Coronary artery (tissue), 2 donors: ENCODE measurements around the gene REC114.
"Not testable (repeated sequence)": the region's sequence is repeated elsewhere in the genome, so short reads cannot be mapped to it uniquely, and the experiment has no call there.

Source experiments
- DNase-seq: peaks from one replicate; pipeline ENCODE4 v3.0.0-alpha.2; 2017; ENCODE audit warnings: low spot score
- H3K27ac ChIP-seq, 2 donors: fragments of 200-600 bp; sonication (generic); one replicate each; pipeline ENCODE4 v1.5.1; 2016 to 2019
- H3K4me3 ChIP-seq: fragments of 200-600 bp; sonication (generic); 2 replicates; pipeline ENCODE4 v1.5.1; 2016; ENCODE audit warnings: mild to moderate bottlenecking, moderate library complexity
- CTCF ChIP-seq: fragments of 200-600 bp; sonication (generic); IDR thresholded peaks from one replicate; pipeline ENCODE4 v1.5.1; 2019; ENCODE audit warnings: antibody characterized with exemption

Gene REC114

GRCh38 chr15:73414876-73415275 lies 28.1 kb upstream of the REC114 start:
- no peak for DNase-seq
- Histone ChIP-seq H3K4me3 (no peak overlapping the region), H3K27ac (no peak overlapping the region)
- no peak for TF ChIP-seq CTCF

GRCh38 chr15:73424506-73424905 lies 18.5 kb upstream of the REC114 start:
- no peak for DNase-seq

GRCh38 chr15:73425510-73425909 lies 17.5 kb upstream of the REC114 start:
- TF ChIP-seq CTCF = no peak
- no peak overlapping the region for H3K4me3 ChIP-seq
- no peak overlapping the region for H3K27ac ChIP-seq
- DNase-seq = no peak

More at GRCh38 chr15:73424506-73424905, 18.5 kb upstream of the REC114 start:
- no peak overlapping the region for H3K4me3 ChIP-seq
- no peak overlapping the region for H3K27ac ChIP-seq
- no peak for TF ChIP-seq CTCF

- no peak overlapping the region for H3K4me3 ChIP-seq
- DNase-seq = no peak
- TF ChIP-seq CTCF = no peak
- H3K27ac ChIP-seq = no peak overlapping the region
Measured at GRCh38 chr15:73426323-73426994, 16.5 kb upstream of the REC114 start.

GRCh38 chr15:73431329-73431728 lies 11.6 kb upstream of the REC114 start:
- DNase-seq, H3K4me3 ChIP-seq, H3K27ac ChIP-seq: not testable (repeated sequence)

- H3K4me3 ChIP-seq = no peak overlapping the region
- H3K27ac ChIP-seq = no peak overlapping the region
- no peak for TF ChIP-seq CTCF
- no peak for DNase-seq
Measured at GRCh38 chr15:73433873-73434272, 9.1 kb upstream of the REC114 start.

GRCh38 chr15:73436613-73437012 lies 6.4 kb upstream of the REC114 start:
- no peak overlapping the region for H3K4me3 ChIP-seq
- TF ChIP-seq CTCF = no peak
- no peak for DNase-seq
- no peak overlapping the region for H3K27ac ChIP-seq
